Keratinocyte (primary cell): ENCODE results near the gene AGAP1.

Source experiments
- EZH2 ChIP-seq: IDR thresholded peaks from one replicate; pipeline ENCODE4 v1.6.1; 2012; ENCODE audit warnings: inconsistent platforms, mild to moderate bottlenecking, low read length, moderate library complexity
- TF ChIP-seq, protein P1 (sequence below), 3 experiments: IDR thresholded peaks in 1 of 3; conservative IDR thresholded peaks in 1 of 3; optimal IDR thresholded peaks in 1 of 3; 2 replicates in 2 of 3; 3 replicates in 1 of 3; pipeline versions ENCODE3 to v1.5.1; 2011; ENCODE audit warnings: low read length in 3 of 3, mild to moderate bottlenecking in 3 of 3, moderate library complexity in 2 of 3, control low read depth in 1 of 3, inconsistent platforms in 1 of 3; ENCODE audit not compliant: insufficient read depth in 2 of 3; ENCODE audit errors: extremely low read depth in 1 of 3

DNA sequence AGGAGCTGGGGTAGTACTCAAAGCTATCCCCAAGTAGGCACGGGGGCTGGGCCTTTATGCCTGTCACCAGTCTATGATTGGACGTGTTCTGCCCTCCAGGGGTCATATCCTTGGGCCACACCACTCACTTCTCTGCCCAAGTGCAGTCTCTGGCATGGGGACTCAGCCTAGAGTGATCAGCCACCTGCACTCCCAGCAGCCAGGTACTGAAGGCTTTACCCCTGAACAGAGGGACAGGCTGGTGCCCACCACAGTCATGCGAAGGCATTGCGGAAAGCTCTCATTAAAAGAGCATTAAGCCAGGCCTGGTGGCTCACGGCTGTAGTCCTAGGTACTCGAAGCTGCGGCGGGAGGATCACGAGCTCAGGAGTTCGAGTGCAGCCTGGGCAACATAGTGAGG lies 199.4 kb downstream of the AGAP1 start:
- TF ChIP-seq, protein P1, sequence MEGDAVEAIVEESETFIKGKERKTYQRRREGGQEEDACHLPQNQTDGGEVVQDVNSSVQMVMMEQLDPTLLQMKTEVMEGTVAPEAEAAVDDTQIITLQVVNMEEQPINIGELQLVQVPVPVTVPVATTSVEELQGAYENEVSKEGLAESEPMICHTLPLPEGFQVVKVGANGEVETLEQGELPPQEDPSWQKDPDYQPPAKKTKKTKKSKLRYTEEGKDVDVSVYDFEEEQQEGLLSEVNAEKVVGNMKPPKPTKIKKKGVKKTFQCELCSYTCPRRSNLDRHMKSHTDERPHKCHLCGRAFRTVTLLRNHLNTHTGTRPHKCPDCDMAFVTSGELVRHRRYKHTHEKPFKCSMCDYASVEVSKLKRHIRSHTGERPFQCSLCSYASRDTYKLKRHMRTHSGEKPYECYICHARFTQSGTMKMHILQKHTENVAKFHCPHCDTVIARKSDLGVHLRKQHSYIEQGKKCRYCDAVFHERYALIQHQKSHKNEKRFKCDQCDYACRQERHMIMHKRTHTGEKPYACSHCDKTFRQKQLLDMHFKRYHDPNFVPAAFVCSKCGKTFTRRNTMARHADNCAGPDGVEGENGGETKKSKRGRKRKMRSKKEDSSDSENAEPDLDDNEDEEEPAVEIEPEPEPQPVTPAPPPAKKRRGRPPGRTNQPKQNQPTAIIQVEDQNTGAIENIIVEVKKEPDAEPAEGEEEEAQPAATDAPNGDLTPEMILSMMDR (optimal IDR thresholded peaks at IDR 0.05 in 1 of 3, IDR thresholded peaks at IDR 0.05 in 1 of 3, conservative IDR thresholded peaks at IDR 0.05 in 1 of 3; ENCODE audit: extremely low read depth in 1 of 3, insufficient read depth in 2 of 3, low read length in 3 of 3) = no peak
- no peak for TF ChIP-seq EZH2
